Measurements from ENCODE around the gene NRCAM.

DNA sequence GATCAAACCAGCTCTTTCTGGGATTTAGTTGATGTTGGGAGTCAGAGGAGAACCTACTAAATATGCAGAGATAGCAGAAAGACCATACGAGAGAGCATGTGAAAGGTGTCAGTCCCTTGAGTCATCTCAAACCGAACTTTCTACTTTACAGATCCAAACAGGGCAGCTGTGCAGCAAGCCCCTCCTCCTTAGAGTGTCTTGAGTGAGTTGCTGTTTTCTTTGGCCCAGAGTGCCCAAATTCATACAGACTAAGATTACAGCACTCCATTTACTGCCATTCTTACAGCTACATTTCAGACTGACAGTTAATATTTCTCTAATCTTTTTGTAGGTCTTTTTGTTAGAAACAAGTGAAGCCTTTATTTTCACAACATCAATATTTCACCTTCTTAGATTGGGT is 53.4 kb downstream of the NRCAM start:
- TF ChIP-seq CTCF (IDR thresholded peaks at IDR 0.05 in 2 of 3, conservative IDR thresholded peaks at IDR 0.05 in 1 of 3; ENCODE audit: control insufficient read depth in 2 of 3, extremely low read depth in 1 of 3, insufficient read depth in 1 of 3, low read depth in 3 of 3, low read length in 3 of 3): no peak
- no peak for TF ChIP-seq POLR2AphosphoS5 (IDR thresholded peaks at IDR 0.05; ENCODE audit: low read length)
- TF ChIP-seq YY1 (IDR thresholded peaks at IDR 0.05; ENCODE audit: low read depth, low read length): no peak
- no peak for TF ChIP-seq TARDBP (IDR thresholded peaks at IDR 0.05; ENCODE audit: borderline replicate concordance)
- TF ChIP-seq CBX3 (IDR thresholded peaks at IDR 0.05; ENCODE audit: borderline replicate concordance, low read depth): no peak
- no peak for TF ChIP-seq ZNF24 (IDR thresholded peaks at IDR 0.05)
- no peak for TF ChIP-seq CEBPB (IDR thresholded peaks at IDR 0.05; ENCODE audit: borderline replicate concordance in 1 of 2, low read depth in 2 of 2, low read length in 2 of 2)
- TF ChIP-seq EGR1 (IDR thresholded peaks at IDR 0.05; ENCODE audit: borderline replicate concordance in 1 of 2, low read depth in 2 of 2, low read length in 2 of 2): no peak
- no peak for TF ChIP-seq TCF3 (IDR thresholded peaks at IDR 0.05; ENCODE audit: borderline replicate concordance, insufficient read depth, low read depth, low read length)
- no peak for TF ChIP-seq NFIC (IDR thresholded peaks at IDR 0.05; ENCODE audit: low read depth, low read length)
- TF ChIP-seq NKRF (conservative IDR thresholded peaks at IDR 0.05): no peak
